ENCODE data around the gene PPP2R3A. TPM values are rescaled to one million over a fixed set of nuclear protein-coding genes. Genes with fewer than 3 reads are reported as not detected.
"Not testable (repeated sequence)": the region's sequence is repeated elsewhere in the genome, so short reads cannot be mapped to it uniquely, and the experiment has no call there.

PPP2R3A gene
- total and polyA plus RNA-seq, 7 donors: 4.0 to 49.0 (median 32.9) TPM

DNA sequence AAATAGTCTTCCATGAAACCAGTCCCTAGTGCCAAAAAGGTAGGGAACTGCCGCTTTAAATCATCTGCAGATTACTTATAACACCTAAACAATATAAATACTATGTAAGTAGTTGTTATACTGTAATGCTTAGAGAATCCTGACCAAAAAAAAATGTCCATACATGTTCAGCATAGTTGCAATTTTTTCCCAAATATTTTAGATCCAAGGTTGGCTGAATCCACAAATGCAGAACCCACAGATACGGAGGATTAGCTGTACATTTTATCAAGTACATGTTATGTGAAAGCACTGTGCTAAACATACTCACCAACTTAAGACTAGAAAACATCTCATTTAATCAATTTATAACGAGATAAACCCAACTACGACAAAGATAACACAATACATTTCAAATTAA, 221.3 kb downstream of the PPP2R3A start:
- DNase-seq: no peak
- H3K4me1 ChIP-seq: peaks cover 2 to 86% (median 72%) of the 10 kb centered on the region in 4 donors
- H3K27ac ChIP-seq: peak overlapping the region in 1 of 4 donors; percentile 14
- no peaks in the 10 kb centered on the region for H3K36me3 ChIP-seq
- no peak for TF ChIP-seq CTCF (IDR thresholded peaks at IDR 0.05)
- TF ChIP-seq EP300 (IDR thresholded peaks at IDR 0.05): no peak
- TF ChIP-seq POLR2A (IDR thresholded peaks at IDR 0.05): no peak
- TF ChIP-seq POLR2AphosphoS5 (IDR thresholded peaks at IDR 0.05): no peak
- no peak overlapping the region for H3K4me3 ChIP-seq
- intact Hi-C loops (cut with DNase I): no loop called here
- no peaks in the 10 kb centered on the region for H3K9me3 ChIP-seq
- no peaks in the 10 kb centered on the region for H3K27me3 ChIP-seq
- 64 to 78% methylated on average over 4 of the region's 4 CpGs for WGBS, 2 donors

- H3K27ac ChIP-seq: peak overlapping the region in 1 of 4 donors; percentile 8
- intact Hi-C loops (cut with DNase I): no loop called here
These were observed 222.3 kb downstream of the PPP2R3A start for GRCh38 chr3:136187868-136188267.

DNA sequence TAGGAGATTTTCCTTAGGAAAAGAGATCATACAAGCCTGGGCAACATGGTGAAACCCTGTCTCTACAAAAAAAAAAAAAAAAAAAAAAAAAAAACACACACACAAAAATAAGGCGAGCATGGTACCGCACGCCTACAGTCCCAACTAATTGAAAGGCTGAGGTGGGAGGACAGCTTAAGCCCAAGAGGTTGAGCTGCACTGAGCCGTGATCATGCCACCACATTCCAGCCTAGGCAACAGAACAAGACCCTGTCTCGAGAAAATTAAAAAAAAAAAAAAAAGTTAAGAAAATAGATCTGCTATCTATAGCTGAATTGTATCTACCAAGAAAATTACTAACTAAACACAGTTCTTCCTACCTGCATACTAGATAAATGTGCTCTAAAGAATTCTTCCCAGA, 223.5 kb downstream of the PPP2R3A start:
- Histone ChIP-seq H3K9me3 (no peaks in the 10 kb centered on the region), H3K36me3 (no peaks in the 10 kb centered on the region), H3K4me3 (no peak overlapping the region), H3K27me3 (no peaks in the 10 kb centered on the region), H3K27ac (no peak overlapping the region), H3K4me1 (peaks cover 2 to 76% (median 66%) of the 10 kb centered on the region in 4 donors)
- no peak for TF ChIP-seq CTCF (IDR thresholded peaks at IDR 0.05)
- no peak for TF ChIP-seq POLR2AphosphoS5 (IDR thresholded peaks at IDR 0.05)
- TF ChIP-seq EP300 (IDR thresholded peaks at IDR 0.05): no peak
- TF ChIP-seq POLR2A (IDR thresholded peaks at IDR 0.05): no peak
- no peak for DNase-seq
- 74 to 91% methylated on average over 5 of the region's 5 CpGs for WGBS, 2 donors
- intact Hi-C loops (cut with DNase I): no loop called here

More at GRCh38 chr3:136187868-136188267, 222.3 kb downstream of the PPP2R3A start:
- Histone ChIP-seq H3K4me1 (peaks cover 2 to 85% (median 71%) of the 10 kb centered on the region in 4 donors), H3K9me3 (no peaks in the 10 kb centered on the region), H3K4me3 (no peak overlapping the region), H3K27me3 (no peaks in the 10 kb centered on the region), H3K36me3 (no peaks in the 10 kb centered on the region)
- TF ChIP-seq POLR2AphosphoS5 (IDR thresholded peaks at IDR 0.05) (no peak), POLR2A (IDR thresholded peaks at IDR 0.05) (no peak), CTCF (IDR thresholded peaks at IDR 0.05) (no peak), EP300 (IDR thresholded peaks at IDR 0.05) (no peak)
- WGBS, 2 donors: 51 to 73% methylated on average over 4 of the region's 4 CpGs
- DNase-seq: no peak

GRCh38 chr3:136189859-136190617, 224.5 kb downstream of the PPP2R3A start:
- no peak for TF ChIP-seq POLR2AphosphoS5 (IDR thresholded peaks at IDR 0.05)
- no peak for TF ChIP-seq CTCF (IDR thresholded peaks at IDR 0.05)
- TF ChIP-seq POLR2A (IDR thresholded peaks at IDR 0.05): no peak
- TF ChIP-seq EP300 (IDR thresholded peaks at IDR 0.05): no peak
- H3K4me1 ChIP-seq: peaks cover 2 to 70% (median 62%) of the 10 kb centered on the region in 4 donors
- DNase-seq: no peak
- intact Hi-C loops (cut with DNase I): loop anchor here (5.0 kb wide), 2 partner anchors 38 to 113 kb away; no protein-coding TSS in a partner anchor
- no peaks in the 10 kb centered on the region for H3K9me3 ChIP-seq
- no peaks in the 10 kb centered on the region for H3K36me3 ChIP-seq
- no peak overlapping the region for H3K4me3 ChIP-seq
- 91 to 92% methylated on average over 11 of the region's 11 CpGs for WGBS, 2 donors
- no peaks in the 10 kb centered on the region for H3K27me3 ChIP-seq
- peak overlapping the region in 1 of 4 donors; percentile 100 for H3K27ac ChIP-seq

DNA sequence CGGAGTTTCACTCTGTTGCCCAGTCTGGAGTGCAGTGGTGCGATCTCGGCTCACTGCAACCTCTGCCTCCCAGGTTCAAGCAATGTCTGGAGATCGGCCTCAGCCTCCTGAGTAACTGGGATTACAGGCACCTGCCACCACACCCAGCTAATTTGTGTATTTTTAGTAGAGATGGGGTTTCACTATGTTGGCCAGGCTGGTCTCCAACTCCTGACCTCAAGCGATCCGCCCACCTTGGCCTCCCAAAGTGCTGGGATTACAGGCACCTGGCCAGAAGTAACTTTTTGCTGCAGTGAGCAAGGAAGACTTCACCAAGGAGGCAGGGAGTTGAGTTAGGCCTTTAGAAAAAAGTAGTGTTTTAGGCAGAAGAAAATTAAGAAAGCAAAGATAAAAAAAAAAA, 226.7 kb downstream of the PPP2R3A start:
- not testable (repeated sequence) for H3K36me3 ChIP-seq, DNase-seq, H3K9me3 ChIP-seq, H3K27me3 ChIP-seq
- H3K4me3 ChIP-seq: peak overlapping the region in 3 of 4 donors; percentile 80 to 91 (median 86)
- 4 to 37% methylated on average over 6 of the region's 6 CpGs for WGBS, 2 donors
- intact Hi-C loops (cut with DNase I): loop anchor here (5.0 kb wide), 2 partner anchors 40 to 115 kb away; no protein-coding TSS in a partner anchor
- peaks cover 2 to 54% (median 46%) of the 10 kb centered on the region in 4 donors for H3K4me1 ChIP-seq
- peak overlapping the region; percentile 99 to 100 (median 100) for H3K27ac ChIP-seq
